Activated CD4-positive, alpha-beta T cell treated with anti-CD3 and anti-CD28 coated beads for 48 hours (primary cell): ENCODE measurements around the gene SHMT2.

Experiments used
- DNase-seq: peaks from one replicate; pipeline ENCODE4 v3.0.0-alpha.2; 2020

Gene SHMT2

GRCh38 chr12:57215668-57216013 is 13.9 kb upstream of the SHMT2 start:
- DNase-seq: peak; percentile 56

- DNase-seq: peak; percentile 61
Observed at GRCh38 chr12:57216014-57216911, 13.2 kb upstream of the SHMT2 start, which contains the start of gene NXPH4. TSS of gene NXPH4 (plus strand) at chr12:57216794. CDS start at chr12:57216970, 176 bp downstream.

GRCh38 chr12:57216921-57217879 is 12.3 kb upstream of the SHMT2 start:
- peak; percentile 27 for DNase-seq

- no peak for DNase-seq
Observed at GRCh38 chr12:57218030-57218853, 11.3 kb upstream of the SHMT2 start.

- DNase-seq: no peak
Observed at GRCh38 chr12:57219205-57219992, 10.1 kb upstream of the SHMT2 start.

GRCh38 chr12:57219993-57220754 is 9.3 kb upstream of the SHMT2 start:
- DNase-seq: no peak

- no peak for DNase-seq
Observed at GRCh38 chr12:57220770-57221168, 8.7 kb upstream of the SHMT2 start.

GRCh38 chr12:57221169-57221917 is 8.2 kb upstream of the SHMT2 start:
- no peak for DNase-seq

- DNase-seq: no peak
Observed at GRCh38 chr12:57222286-57223190, 7.0 kb upstream of the SHMT2 start.

GRCh38 chr12:57223191-57224165 is 6.0 kb upstream of the SHMT2 start:
- peak; percentile 28 for DNase-seq

- no peak for DNase-seq
Observed at GRCh38 chr12:57224278-57224972, 5.1 kb upstream of the SHMT2 start.

GRCh38 chr12:57224973-57225679 is 4.4 kb upstream of the SHMT2 start:
- peak; percentile 77 for DNase-seq

GRCh38 chr12:57225680-57226210 is 3.8 kb upstream of the SHMT2 start:
- DNase-seq: no peak

- no peak for DNase-seq
Observed at GRCh38 chr12:57226588-57227314, 2.8 kb upstream of the SHMT2 start.

GRCh38 chr12:57227315-57228115 is 2.0 kb upstream of the SHMT2 start:
- DNase-seq: no peak
